GM12865 (cell line): ENCODE results near the gene PIK3C3.
A peak's percentile ranks its signal among the peaks of the same experiment; 100 is the strongest.

Experiments used
- DNase-seq: peaks from one replicate; pipeline ENCODE4 v3.0.0; 2010; ENCODE audit warnings: low read depth
- H3K4me3 ChIP-seq: 2 replicates; pipeline ENCODE4 v1.5.1; 2011; ENCODE audit warnings: mild to moderate bottlenecking, low read depth, low read length, control low read depth
- CTCF ChIP-seq: IDR thresholded peaks from 2 replicates; pipeline ENCODE4 v1.5.1; 2011; ENCODE audit warnings: low read length, control low read depth, low read depth, inconsistent platforms; ENCODE audit not compliant: insufficient read depth; ENCODE audit errors: missing control alignments

The PIK3C3 gene

DNA sequence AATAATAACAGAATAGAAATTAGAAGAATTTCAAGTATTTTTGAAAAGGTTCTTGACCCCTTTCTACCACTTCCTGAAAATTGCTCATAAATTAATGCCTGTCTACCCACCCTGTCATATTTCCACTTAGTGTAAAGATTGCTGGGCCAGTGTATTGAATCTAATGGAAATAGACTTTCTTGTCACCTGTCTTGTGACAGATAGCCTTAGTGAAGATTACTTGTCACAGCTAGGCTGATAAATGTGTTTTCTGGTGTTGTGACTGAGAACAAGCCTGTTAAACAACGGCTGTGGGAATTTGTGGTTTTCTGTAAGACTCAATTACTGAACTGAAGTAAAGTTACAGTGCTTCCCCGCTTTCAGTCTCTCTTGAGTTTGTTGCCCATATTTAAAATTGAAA, 37.0 kb downstream of the PIK3C3 start:
- peak; percentile 7 for DNase-seq
- no peak for TF ChIP-seq CTCF
- H3K4me3 ChIP-seq, result no peak overlapping the region

DNA sequence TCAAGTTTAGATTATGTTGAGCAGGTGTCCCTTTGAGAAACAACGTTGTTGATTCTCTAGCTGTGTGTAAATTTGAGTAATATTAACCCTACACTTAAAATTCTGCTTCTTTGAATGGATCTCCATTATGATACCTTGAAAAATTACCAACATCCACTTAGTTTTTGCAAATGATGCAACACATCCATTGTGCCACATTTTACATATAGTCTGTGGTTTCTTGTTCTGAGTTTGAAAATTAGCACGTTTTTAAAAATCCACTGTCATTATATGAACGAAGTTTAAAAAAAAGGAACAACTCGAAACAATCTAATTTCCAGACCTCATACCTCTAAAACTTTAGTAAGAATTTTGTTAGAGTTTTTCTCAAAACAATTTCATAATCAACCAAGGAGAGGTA, 37.7 kb downstream of the PIK3C3 start:
- no peak for TF ChIP-seq CTCF
- no peak overlapping the region for H3K4me3 ChIP-seq
- DNase-seq, result no peak

DNA sequence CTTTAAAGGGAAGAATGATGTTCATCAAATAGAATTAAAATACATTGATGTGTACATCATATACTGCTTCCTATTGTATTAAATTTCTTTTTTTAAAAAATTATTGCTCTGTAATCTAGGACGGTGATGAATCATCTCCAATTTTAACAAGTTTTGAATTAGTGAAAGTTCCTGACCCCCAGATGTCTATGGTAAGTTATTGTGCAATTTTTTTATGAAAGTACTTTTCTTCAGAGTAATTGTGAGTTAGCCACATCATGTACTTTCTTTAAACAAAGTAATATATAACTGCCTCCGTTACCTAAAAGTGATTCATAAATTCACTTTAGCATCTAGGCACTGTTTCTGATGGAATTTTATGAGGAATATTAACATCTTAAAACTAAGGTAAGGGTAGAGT, 38.1 kb downstream of the PIK3C3 start:
- H3K4me3 ChIP-seq, result no peak overlapping the region
- TF ChIP-seq CTCF, result no peak
- no peak for DNase-seq

DNA sequence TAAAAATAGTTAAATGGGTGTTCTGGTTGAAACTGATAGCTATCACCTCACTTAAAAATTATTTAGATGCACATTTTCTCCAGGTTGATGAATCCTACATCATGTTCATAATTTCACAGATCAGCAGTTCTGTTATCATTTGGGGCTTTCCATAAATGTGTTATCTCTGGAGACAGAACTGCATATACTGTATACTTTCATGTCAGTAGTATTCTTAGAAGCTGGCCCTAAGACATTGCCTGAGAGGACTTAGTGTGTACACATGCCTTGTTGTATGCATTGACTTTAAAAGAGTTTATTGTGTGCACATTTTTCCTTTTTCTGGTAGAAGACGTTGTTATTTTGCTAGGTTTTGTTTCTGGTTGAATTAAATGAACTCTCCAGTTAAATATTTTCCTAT, 41.0 kb downstream of the PIK3C3 start:
- TF ChIP-seq CTCF, result no peak
- DNase-seq, result no peak
- H3K4me3 ChIP-seq, result no peak overlapping the region

DNA sequence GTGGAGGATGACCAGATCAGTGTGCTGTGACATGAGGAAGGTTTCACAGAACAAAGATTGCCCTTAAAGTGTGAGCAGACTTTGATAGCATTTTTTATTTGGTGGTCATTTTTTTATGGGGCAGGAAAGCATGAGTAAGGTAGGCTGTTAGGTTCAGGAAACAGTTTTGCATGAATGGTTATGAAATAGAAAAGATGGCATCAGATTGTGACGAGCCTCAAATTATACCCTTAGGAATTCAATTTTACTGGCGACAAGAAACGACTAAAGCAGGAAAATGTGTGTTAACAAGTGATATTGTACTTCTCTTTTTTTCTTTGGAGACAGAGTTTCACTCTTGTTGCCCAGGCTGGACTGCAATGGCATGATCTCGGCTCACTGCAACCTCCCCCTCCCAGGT, 44.7 kb downstream of the PIK3C3 start:
- no peak overlapping the region for H3K4me3 ChIP-seq
- DNase-seq, result no peak
- TF ChIP-seq CTCF, result no peak

- H3K4me3 ChIP-seq, result no peak overlapping the region
- no peak for DNase-seq
- no peak for TF ChIP-seq CTCF
These were observed 46.8 kb downstream of the PIK3C3 start for GRCh38 chr18:42001801-42002200.

GRCh38 chr18:42004653-42005052, 49.6 kb downstream of the PIK3C3 start:
- no peak for DNase-seq
- H3K4me3 ChIP-seq, result no peak overlapping the region
- no peak for TF ChIP-seq CTCF
